Activated T-cell treated with anti-CD3 and anti-CD28 coated beads for 1 hour (primary cell): ENCODE data around the gene TNC.

Experiments used
- DNase-seq: peaks from one replicate; pipeline ENCODE4 v3.0.0-alpha.2; 2020; ENCODE audit warnings: low read depth

The TNC gene

DNA sequence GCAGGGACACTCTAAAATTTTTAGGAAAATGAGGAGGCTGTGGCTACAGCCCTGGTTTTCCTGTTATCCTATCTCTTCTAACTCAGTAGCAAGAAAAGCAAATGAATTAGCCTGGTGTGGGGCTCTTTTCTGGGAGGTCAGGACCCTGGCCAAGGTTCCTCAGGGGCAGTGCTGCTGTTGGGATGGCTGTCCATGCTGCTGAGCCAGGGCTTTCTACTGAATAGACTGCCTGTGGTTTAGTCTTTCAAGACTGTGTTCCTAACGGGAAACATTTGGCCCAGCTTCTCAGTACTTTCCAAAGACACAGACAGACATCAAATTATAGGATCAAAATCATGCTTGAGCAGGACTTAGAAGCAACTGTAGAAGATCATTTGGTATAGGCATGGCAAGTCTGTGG, 18.1 kb downstream of the TNC start:
- DNase-seq, result no peak

DNA sequence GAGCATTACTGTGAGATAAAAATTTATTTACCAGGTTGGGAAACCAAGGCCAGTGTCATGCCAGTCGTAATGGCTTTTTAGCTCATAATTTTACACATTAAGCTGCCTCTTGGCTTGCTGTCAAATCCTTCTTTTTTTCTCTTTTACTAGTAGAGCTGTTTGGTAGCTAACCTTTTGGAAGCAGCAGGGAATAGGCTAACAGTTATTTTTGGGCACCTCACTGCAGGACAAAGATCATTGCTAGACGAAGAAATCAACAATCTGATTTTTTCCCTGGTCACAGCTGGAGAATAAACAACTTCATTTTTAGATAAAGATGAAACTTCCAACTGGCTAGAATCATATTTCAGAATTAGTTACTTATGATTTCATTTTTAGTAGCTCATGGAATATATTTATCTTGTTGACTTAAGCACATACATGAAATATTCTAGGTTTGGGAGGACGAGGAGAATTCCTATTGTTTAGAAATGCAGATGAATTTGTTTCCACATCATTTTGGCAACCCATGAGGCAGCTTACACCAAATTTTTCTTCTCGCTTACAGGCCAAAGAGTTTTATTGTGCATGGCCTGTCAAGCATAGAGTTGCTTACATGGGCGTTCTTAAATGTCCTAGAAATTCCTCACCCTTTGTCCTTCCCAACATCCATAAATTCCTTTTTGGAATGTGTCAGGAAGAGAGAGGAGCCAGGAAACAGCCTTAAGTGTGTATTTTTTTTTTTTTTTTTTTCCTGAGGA, 19.6 kb downstream of the TNC start:
- no peak for DNase-seq

DNA sequence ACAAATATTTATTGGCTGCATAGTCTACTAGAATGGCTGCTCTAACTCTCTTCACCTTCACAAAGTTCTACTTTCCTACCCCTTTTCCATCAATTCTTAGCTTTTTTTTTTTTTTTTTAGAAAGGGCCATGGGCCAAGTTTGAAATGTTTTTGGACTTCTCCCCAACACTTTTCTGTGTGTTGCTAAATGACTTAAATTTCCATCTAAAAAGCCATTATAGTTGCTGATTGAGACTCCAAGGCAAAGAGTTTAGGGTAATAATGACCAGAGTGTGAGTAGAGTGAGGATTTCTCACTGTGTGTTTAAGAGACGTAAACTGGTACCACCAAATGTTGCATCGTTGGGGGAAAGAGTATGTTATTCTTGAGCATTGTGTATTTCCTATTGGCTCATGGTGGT, 24.4 kb downstream of the TNC start:
- no peak for DNase-seq

GRCh38 chr9:115090486-115090885, 27.5 kb downstream of the TNC start:
- no peak for DNase-seq

DNA sequence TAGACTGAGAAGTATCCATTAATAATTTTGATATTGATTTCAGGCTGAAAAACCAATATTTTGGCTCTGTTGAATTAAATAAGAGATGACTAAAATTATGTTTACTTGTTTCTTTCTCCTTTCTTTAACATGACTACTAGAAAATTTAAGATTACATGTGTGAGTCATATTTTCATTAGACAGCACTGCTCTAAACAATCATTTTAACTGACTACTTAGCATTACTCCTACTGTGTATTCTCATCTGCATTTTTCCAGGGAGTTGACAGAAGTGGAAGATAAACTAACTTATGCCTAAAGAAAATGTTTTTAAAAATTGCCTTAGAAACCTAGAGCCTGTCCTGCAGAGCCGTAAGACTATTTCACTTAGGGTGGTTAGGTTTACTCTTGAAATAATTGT, 29.1 kb downstream of the TNC start:
- DNase-seq, result no peak

GRCh38 chr9:115086886-115087285, 31.1 kb downstream of the TNC start:
- DNase-seq, result no peak

DNA sequence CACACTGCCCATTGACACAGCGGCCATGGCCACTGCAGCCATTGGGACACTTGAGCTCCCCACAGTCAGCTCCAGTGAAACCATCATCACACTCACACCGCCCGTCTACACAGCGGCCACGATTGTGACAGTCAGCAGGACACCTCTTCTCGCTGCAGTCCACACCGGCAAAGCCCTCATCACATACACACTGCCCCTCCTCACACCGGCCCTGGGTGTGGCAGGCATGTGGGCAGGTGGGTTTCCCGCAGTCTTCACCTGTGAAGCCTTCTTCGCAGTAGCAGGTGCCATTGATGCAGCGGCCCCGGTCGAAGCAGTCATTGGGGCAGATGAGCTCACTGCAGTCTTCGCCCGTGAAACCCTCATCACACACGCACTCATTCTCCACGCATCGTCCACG, 31.5 kb downstream of the TNC start:
- no peak for DNase-seq

DNA sequence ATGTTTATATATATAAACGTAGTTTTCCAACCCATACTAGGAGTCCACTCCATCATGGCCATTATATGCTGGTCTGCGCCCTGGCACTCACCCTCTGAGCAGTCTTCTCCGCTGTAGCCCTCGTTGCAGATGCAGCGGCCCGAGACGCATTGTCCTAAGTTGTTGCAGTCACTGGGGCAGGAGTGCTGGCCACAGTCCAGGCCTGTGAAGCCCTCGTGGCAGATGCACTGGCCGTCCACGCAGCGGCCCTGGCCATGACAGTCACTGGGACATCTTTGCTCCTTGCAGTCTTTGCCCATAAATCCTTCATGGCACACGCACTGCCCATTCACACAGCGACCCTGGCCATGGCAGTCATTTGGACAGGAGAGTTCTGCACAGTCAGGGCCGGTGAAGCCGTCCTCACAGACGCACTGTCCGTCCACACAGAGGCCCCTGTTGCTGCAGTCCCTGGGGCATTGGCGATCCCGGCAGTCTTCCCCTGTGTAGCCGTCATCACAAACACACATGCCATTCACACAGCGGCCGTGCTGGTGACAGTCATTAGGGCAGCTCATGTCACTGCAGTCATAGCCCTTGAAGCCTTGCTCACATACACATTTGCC, 32.1 kb downstream of the TNC start:
- no peak for DNase-seq

DNA sequence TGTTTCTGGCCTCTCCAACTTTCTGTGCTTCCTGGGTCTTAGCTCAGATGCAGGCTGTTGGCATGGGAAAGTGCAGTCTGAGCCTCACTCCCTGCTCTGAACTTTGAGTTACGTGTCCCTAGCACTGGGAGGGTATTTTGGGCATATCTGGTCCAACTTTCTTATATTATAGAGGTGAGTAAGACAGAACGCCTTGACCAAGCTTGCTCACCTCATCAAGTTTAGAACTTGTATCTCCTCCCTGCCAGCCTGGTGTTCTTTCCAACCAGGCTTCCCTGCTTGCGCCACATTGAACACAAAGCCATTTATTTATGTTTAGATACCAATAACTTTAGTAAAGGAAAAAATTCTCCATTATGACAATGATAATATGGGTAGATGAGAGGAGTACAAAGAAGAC, 33.2 kb downstream of the TNC start:
- no peak for DNase-seq

GRCh38 chr9:115084157-115084556, 33.8 kb downstream of the TNC start:
- DNase-seq, result no peak

GRCh38 chr9:115080242-115080641, 37.7 kb downstream of the TNC start:
- no peak for DNase-seq

- no peak for DNase-seq
Observed at GRCh38 chr9:115079156-115079555, 38.8 kb downstream of the TNC start.

DNA sequence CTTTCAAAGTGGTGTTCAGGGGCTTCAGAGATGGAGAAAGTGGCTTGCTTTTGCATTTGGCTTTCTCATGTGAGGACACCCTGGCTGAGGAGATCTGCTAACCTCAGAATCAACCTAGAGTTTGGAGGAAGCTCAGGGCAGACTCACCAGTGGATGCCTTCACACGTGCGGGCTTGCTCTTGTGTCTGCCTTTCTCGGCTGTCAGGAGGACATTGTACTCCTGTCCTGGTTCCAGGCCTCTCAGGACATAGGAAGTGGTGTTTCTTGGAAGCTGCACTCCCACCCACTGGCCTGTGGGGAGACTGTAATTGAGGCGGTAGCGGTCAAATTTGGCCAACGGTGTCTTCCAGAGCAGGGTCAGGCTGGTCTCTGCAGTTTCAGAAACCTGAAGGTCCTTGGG, 44.5 kb downstream of the TNC start:
- DNase-seq, result no peak

DNA sequence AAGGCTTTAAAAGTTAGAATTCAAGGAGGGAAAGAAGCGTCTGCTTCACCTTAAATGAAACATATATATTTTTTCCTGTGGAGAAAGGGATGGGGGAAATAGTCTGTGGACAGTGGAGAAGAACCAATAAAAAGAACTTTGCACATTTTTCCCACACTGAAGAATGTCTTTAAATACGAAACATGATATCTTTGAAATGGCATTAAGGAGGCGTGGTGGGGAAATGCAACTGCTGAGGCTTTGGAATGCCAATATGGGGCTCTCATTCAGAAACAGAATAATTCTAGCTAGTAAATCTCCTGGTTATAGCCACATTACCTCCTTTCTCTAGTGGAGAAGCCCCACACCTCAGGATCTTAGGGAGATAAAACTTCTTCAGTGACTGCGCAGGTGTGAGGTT, 46.8 kb downstream of the TNC start:
- DNase-seq, result no peak

GRCh38 chr9:115069771-115070170, 48.2 kb downstream of the TNC start:
- no peak for DNase-seq

DNA sequence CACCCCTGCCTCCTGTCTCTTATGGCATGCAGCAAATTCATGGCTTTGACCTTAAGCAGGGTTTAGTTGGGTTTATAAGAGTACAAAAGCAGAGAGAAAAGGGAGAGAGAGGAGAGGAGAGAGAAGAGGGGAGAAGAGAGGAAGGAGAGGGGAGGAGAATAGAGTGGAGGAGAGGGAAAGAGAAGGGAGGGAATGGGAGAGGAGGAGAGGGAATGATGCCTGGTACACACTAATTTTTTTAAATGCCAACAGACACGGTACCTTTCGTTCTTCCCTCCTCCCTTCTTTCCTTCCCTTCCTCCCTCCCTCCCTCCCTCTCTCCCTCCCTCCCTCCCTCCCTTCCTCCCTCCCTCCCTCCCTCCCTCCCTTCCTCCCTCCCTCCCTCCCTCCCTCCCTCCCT, 48.7 kb downstream of the TNC start:
- no peak for DNase-seq

DNA sequence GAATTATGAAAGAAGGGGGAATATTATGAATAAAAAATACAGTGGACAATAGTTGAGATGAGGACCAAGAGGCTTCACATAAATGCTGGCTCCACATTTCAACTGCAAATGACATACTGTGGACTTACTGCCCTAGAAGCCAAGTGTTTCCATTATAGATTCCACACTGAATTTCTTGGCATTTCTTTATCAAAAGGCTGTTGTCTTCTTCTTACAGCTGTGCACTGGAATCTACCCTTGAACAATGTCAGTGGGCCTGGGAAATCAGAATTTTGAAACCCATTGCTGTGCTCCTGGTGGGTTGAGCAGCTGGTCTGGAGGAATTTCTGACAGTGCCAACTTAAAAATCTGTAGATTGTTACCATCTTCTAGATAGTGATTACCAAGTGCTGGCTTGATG, 49.9 kb downstream of the TNC start:
- DNase-seq, result no peak

DNA sequence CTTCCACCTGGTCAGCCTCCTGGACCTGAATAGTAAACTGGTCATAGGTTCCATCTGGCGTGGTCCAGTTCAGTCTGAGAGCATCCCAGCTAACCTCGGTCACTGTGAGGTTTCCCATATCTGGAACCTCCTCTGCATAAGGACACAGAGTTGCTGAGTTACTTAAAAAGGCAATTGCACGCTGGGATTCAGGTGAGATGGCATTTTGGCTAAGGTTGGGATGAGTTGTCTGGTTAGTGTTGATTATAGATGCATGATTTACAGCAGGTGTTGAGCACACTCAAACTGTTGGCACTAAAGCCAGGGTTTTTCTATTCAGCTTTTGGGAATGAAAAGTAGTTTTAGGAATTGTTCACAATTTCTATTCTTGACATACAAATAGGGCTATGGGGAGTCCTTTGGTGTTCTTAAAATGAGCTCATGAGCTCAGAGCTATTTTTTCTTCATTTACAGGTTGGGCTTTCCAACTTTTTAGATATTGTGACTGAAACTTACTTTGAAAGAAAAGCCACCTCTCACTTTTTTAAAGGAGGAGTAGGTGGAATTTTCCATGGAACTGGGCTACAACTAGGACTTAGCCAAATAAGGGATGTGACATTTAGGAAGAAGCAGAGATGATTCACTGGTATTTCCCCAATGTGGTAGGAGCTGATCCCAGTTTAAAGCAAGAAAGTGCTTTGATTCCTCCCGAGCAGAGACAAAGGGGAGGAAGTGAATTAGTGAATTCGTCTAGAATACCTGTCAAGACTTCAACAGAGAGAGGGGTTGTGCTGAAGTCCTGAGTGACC, 54.7 kb downstream of the TNC start:
- no peak for DNase-seq

DNA sequence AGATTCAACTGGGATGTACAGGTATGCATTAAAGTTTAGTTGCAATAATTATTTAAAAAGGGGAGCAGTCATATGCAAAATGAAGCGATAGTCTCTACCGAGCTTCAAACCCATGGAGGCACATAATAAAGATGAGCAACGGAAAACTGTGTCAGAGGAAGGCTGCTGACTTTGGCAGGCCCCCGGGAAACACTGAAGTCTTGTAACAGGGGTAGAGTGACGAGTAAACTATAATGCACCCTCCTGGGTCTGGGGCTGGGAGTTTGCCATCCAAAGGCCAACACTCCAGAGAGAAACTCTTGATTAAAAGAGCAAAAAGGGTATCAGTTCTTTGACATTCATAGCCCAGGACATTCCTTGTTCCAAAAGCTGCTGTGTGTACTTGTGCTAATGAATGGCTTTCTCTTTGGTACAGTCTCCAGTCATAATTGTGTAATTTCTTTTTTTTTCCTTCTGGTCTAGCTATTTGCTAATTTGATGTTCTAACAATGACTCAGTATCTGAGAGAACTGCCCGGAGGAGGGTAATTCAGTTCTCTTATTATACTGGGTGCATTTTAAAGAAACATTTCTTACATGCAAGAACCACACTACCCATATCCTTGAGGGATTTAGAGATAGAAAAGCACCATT, 59.2 kb downstream of the TNC start:
- DNase-seq, result no peak

- no peak for DNase-seq
Observed at GRCh38 chr9:115058175-115058574, 59.8 kb downstream of the TNC start.

GRCh38 chr9:115057559-115057958, 60.4 kb downstream of the TNC start:
- DNase-seq, result no peak

DNA sequence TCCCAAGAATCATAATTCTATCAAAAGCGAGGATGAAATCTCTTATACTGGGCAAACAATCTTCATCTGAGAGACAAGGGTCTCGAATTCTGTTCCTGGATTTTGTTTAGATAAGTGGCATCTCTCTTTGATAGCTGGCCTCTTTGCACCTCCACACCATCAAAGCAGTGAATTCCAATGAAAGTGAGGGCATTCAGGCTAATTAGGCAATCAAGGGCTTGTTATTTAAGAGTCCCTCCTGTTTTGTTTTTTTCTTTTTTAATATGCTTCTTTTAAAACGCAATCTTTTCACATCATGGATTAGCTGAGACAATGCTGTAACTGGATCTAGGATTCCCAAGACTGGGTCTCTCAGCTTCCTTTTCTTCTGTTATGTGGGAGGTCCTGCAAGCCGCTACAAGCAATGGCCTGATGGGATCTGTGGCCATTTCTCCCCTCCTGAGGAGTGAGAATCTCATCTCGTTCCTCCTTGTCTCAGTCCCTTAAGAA, 67.9 kb downstream of the TNC start:
- no peak for DNase-seq

DNA sequence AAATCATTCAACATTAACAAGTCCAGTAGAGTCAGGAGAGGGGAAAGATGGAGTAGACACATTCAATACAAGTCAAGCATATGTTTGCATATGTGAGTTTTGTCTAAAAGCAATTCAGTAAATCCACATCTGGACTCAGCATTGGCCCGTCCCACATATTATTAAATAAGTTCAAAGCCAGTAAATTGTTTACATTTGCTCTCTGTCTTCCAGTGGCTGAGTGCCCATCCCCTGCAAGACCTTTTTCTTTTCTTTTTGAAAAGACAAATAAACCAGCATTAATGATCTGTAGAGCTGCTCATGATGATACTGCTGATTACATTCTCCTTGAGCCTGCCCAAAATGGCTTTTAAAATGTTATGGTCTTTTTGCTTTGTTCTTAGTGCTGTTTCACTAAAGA, 71.1 kb downstream of the TNC start:
- DNase-seq, result no peak
